ENCODE results near the gene RHOB.
"Not testable (repeated sequence)": the region's sequence is repeated elsewhere in the genome, so short reads cannot be mapped to it uniquely, and the experiment has no call there.

RHOB gene

DNA sequence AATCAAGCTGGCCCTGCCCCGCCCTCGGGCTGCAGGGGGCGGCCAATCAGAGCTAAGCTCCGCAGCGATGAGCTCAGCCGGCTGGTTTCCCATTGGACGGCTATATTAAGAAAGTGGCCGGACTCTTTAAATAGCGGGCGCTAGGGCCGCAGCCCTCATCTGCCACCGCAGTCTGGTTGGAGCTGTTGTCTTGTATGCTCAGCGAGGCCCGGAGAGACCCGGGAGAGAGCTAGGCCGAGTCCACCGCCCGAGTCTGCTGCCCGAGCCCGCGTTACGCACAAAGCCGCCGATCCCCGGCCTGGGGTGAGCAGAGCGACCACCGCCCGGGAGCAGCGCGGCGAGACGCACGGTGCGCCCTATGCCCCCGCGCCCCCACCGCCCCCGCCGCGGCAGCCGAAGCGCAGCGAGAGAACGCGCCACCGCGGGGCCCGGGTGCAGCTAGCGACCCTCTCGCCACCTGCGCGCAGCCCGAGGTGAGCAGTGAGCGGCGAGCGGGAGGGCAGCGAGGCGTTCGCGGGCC lies at the start of gene RHOB:
TSS of gene RHOB (plus strand) at position 158 of the 520 bp plus-strand sequence. CDS start 392 bp downstream, outside the sequence.
- DNase-seq = peak; percentile 96 to 97

DNA sequence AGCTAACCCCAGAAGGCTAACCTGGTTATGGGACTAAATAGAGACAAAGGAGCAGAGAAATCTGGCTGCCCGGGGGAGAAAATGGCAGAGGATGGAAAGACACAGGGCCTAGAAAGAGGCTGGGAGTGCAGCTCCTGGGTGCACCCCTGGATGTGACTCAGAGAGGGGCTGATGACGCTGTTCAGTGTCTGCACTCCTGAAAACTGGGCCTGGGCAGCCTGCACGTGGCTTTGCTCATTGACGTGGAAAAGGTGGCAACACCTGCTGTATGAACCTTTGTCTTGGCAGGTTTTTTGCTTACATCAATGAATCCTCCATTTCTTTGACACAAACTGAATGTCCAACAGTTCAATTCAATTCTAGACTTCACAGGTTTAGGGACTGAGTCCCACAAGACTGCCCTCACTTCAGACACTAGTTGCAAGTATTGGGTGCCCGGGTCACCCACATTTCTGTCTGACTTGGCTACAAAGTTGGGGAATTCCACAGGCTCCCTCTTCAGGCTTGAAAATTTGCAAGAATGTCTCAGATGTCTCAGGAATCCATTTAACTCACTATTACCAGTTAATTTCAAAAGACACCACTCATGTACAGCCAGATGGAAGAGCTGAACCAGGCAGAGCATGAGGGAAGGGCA lies 48.9 kb upstream of the RHOB start:
- DNase-seq = no peak

DNA sequence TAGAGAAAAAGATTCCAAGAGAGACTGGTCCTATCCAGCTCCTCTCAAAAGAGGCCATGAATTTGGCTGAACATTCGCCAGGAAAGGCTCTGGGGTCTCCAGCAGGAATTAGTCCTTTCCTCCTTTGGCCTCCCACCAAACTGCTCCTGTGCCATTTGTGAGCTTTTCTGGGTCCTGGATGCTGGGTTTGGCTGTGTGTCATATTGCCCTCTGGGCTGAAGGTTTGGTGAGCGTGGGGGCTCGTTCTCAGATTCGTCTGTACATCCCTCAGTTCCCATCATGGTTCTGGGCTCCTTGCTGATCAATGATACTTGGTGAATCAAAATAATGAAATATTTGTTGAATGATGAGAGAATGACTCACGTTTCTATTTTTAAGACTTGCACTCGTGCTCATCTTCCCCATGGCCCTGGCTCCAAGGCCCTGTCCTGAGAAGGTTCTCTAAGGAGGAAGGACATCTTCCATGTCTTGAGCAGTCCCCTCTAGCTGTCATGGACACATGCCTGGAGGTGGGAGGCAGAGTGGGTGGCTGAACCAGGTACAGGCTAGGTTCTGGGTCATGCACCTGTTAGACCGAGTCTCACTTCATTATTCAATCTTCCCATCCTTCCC lies 47.8 kb upstream of the RHOB start:
- DNase-seq = no peak

DNA sequence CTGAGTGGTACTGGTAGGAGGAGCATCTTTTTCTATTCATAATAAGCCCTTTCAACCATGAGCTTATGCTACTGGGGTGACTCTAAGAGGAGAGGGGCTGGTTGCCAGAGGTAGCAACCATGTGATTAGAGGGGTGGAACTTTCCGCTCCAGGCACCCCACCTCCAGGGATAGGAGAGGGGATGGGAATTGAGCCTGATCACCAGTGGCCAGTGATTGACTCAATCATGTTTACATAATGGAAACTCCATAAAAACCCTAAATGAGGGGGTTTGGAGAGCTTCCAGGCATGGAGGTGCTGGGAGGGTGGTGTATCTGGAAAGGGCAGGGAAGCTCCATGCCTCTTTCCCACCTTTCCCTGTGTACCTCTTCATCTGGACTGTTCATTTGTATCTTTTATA lies 46.6 kb upstream of the RHOB start:
- no peak for DNase-seq

DNA sequence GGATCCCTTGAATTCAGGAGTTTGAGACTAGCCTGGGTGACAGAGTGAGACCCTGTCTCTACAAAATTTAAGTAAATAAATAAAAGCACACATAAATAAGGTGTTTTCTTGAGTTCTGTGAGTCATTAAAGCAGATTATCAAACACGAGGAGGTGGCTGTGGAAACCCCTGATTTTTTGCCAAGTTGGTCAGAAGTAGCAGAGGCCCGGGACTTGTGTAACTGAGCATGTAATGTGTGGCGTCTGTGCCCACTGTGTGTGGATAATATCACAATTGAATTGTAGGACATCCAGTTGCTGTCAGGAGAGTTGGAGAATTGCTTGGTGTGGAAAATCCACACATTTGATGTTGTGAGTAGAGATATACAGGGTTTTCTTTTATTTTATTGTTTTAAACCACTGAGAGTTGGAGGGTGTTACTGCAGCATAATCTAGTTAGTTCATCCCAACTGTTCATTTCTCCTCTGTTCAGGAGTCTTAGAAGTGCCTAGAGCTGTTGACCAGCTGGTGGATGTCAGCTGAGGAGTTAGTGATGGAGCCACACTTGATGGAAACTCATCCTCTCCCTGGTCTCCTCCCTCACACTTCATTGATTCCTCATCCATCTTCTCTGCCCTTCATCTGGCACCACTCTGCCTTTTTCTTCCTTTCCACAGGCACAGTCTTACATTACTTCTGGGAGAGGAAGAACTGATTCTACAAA lies 45.9 kb upstream of the RHOB start:
- DNase-seq = no peak

DNA sequence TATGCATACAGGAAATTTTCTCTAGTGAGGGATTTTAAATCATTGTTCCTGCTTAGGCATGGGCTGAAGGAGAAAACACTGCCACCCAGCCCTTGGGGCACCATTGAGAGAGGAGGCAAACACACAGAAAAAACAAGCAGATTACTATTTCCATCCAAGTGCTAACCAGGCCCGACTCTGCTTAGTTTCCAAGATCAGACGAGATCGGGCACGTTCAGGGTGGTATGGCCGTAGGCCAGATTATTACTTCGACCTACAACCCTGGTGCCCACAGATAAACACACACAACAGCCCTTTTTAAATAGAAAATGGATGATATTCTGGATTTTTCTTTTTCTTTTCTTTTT lies 45.4 kb upstream of the RHOB start:
- DNase-seq = no peak

DNA sequence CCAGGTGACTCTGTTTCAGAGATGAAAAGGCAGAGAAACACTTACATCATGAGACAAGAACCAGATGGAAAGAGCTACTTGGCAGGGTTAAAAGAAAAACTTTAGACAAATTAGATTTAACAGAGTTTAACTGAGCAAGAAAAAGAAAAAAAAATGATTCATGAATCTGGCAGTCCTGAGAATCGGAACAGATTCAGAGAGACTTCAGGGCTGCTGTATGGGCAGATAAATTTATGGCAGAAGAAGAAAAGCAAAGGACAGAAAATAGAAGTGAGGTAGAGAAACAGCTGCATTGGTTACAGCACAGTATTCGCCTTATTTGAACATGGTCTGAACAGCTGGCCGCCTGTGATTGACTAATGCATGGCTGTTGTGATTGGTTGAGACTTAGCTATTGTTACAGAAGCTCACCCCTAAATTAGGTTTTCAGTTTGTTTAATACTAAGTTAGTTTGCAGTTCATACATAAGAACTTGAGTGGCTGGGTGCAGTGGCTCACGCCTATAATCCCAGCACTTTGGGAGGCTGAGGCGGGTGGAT lies 43.0 kb upstream of the RHOB start:
- DNase-seq = no peak

DNA sequence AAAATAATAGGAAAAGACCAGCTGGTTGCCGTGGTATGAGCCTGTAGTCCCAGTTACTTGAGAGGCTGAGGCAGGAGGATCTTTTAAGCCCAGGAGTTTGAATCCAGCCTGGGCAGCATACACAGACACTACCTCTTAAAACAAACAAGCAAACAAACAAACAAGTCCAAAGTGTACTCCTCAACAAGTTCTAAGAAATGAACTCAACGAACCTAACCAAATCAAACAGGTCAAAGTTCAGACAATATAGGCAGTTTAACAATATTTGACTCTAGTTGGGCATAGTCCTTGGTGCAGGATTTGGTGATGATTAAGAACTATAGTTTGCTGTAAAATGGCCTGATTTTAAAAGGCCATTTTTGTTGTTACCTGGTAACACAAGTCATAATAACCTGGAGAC lies 41.9 kb upstream of the RHOB start:
- no peak for DNase-seq

DNA sequence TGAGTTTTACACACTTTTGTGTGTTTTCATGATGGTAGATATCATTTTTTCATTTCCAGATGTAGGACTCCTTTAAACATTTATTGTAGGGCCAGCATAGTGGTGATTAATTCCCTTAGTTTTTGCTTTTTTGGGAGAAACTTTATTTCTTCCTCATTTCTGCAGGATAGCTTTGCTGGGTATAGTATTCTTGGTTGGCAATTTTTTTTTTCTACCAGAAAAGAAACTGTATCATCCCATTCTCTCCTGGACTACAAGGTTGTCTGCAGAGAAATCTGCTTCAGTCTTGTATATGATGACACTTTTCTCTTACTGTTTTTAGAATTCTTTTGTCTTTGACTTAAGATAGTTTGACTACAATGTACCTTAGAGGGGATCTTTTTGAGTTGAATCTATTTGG lies 37.8 kb upstream of the RHOB start:
- no peak for DNase-seq

DNA sequence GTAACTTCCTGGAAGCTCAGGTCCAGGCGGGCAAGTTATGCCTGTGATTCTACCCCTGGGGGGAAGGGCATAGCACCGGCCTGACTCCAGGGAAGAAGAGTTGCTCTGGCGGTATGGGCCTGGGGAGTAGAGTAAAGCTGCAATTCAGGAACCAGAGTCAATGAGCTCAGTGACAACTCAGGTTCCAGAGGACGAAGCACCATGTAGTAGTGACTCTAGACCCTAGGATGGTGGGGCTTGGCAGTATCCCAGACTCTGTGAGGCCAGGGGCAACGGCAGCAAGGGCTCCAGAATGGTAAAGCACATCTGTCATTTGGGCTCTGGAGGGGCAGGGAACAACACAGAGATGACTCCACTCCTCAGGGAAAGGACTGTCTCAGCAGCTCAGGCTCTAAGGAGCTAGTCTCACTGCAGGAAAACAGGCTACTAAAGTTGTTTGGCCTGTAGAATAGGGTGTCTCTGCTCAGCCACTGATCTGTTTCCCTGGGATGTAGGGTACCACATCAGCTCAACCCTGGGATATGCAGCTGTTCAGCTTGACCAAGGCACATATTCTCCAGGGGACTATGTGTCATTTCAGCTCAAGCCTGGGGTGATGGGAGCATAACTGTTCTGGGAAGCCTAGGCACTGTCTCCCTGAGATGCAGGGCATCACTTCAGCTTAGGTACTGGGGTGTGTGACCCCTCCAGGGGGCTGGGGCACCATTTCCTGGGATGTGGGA lies 36.2 kb upstream of the RHOB start:
- no peak for DNase-seq

DNA sequence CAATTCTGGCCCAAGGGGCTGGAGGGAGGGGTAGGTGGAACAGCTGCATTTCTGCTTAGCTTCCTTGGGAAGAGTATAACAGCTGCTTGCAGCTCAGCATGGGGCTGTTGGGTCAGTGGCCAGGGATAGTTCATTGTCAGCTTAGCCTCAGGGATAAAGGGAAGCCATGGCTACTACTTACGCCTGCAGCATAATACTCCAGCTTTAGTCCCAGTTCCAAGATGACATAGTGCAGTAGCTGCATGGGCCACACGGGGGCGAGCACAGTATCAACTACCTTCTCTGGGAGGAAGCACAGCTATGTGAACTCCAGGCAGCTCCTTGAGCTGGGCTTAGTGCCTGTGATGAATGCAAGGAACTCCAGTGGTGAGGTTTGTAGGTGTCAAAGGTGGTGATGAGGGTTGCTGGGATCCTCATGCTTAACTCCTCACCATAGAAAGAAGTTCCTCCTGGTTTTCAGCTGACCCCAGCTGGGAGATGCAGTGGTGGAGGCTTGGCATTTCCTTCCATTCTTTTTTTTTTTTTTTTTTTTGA lies 35.4 kb upstream of the RHOB start:
- DNase-seq = peak; percentile 74 to 78

DNA sequence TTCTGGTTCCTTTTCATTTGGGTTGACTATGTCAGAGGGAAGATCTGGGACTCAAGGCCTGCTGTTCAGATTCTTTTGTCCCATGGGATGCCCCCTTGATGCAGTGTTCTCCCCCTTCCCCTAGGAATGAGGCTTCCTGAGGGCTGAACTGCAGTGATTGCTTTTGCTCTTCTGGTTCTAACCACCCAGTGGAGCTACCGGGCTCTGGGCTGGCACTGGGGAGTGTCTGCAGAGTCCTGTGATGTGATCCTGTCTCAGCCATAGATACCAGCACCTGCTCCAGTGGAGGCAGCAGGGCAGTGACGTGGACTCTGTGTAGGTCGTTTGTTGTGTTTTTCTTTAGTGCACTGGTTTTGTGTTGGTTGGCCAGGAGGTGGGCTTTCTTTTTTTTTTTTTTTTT lies 32.1 kb upstream of the RHOB start:
- DNase-seq = no peak

DNA sequence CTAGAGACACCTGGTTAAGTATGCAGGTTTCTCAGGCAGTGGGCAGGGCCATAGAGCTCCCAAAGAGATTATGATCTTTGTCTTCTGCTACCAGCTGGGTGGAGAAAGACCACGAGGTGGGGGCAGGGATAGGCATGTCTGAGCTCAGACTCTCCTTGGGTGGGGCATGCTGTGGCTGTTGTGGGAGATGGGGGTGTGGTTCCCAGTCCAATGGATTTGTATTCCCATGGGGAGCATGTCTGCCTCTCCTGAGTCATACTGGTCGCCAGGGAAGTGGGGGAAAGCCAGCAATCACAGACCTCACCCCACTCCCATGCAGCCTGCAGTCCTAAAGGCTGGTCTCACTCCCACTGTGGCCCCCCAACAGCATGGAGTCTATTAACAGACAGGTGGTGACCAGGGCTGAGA lies 31.4 kb upstream of the RHOB start:
- no peak for DNase-seq

DNA sequence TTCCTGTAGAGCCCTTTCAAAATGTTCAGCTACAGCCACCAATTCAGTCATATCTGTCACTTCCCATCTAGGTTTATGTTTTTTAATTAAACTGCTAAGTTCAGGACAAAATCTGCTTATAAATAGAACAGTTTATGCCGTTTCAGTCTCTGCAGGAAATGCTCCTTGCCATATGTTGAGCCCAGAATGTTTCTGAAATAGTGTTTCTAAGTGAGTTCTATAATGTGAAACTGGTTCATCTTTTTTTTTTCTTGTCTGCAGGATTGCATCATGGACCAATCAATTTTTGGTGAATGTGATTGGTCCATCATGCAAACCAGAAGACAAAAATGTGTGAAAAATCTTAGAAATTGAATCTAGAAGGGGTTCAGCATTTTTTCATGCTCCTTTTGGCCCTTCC lies 30.2 kb upstream of the RHOB start:
- DNase-seq = no peak

DNA sequence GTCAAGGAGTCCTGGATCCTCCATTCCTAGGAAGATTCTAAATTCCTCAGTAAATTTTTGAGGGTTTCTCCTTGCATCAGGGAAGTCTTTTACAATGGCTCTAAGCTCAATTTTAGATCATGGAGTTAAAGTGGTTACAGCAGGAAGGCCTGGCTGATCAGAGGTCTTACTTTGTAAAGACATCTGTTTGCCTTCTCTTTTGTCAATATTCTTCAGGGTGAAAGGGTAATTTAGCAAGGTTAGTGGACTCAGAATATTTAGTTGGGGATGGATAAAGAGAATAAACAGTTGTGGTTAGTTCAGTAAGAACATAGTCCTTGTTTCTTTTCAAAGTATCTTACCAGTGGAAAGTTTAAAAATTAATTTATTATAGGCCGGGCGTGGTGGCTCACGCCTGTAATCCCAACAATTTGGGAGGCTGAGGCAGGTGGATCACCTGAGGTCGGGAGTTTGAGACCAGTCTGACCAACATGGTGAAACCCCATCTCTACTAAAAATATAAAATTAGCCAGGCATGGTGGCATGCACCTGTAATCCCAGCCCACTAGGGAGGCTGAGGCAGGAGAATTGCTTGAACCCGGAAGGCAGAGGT lies 29.5 kb upstream of the RHOB start:
- not testable (repeated sequence) for DNase-seq

DNA sequence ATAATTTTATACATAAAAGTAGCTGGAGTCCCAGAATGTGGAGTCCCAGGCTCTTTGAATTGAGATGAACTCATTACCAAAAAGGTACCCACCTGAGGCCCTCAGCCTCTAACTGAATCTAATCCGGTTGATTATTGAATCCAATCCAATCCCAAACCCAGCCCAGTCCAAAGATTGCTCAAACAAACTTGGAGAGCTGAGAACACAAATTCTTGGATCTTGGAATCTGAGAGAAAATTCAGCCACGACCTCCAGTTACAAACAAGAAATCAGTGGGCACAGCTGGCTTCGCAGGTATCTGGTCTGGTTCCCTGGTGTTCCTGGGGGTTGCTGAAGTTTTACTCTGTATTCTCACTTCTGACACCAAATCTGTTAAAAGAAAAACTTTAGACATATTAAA lies 28.4 kb upstream of the RHOB start:
- DNase-seq = no peak

DNA sequence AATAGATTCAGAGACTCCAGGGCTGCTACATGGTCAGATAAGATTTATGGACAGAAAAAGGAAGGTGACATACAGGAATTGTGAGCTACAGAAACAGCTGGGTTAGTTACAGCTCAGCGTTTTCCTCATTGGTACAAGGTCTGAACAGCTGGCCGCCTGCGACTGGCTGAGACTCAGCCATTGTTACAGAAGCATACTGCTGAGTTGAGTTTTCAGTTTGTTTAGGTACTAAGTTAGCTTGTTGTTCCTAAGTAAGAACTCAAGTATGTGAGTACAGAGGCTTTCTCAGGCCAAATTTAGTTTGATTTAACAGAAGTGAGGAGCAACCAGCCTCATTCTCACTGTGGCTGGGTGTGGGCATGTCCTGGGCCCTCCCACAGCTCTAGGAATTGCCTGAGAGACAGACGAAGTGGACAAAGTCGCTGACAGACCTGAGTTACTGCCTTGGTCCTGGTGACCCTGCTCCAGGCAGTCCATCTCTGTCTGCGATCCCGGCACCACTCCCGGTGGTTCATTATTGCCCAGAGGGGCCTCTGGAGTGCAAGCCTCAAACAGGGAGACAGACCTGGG lies 27.8 kb upstream of the RHOB start:
- DNase-seq = no peak

DNA sequence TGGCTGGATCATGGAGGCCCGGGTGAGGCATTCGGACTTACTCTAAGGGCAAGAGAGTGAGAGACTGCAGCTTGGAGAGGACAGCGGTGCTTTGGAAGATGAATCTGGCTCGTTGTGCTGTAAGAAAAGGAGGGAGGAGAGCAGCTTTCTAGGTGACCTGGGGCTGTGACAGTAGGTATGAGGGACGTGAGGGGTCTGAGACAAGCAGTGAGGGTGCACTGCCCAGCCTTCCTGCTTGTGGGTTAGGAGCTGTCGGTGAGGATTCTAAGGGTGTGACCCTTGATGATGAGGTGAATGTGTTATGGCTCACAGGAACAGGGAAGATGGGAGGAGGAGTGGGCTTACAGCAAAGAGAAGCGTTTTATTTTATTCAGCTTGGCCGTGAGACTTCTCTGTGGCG lies 27.1 kb upstream of the RHOB start:
- DNase-seq = no peak

DNA sequence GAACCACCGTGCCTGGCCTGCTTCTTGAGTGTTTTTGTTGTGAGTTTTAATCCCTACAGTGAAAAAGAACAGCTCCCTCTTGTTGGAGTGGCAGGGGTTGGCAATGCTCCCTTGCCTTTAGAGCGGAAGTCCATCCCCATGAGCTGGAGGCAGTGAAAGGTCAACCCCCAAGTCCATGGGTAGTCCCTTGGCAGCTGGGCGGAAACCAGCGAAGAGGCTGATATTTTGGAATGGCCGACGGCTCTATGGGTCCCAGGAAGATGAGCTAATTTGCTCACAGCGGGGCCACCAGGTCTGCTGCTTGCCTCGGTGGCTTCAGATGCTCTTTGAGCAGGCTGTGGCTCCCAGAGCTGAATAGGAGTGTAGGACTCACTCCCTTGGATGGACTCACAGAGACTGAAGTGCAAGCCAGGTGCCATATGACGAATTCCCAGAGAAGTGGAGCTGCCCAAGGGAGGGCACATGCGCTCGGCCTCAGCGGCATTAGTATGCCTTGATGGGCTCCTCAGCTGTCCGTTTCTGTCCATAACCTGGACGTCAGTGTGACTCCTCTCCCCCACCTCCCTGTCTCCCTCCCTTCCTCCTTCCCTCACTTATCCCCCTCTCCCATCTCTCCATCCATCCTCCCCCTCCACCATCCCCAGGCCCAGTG lies 25.4 kb upstream of the RHOB start:
- no peak for DNase-seq

DNA sequence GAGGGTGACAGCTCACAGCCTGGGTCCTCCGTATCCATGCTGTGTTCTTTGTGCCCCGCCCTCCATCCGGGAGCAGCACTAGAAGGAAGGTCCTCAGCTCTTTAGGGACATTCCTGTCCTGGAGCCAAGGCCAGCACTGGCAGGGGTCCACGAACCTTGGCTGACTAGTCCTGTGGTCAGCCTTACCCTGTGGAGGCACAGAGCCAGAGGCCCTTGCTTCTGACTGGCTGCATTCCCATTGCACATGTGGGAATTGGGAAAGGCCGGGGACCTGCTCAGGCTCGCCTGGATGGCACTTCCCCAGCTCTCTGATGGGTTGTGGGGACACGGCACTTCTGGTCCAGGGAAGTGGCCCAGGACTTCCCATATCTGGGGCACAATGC lies 24.9 kb upstream of the RHOB start:
- DNase-seq = no peak

DNA sequence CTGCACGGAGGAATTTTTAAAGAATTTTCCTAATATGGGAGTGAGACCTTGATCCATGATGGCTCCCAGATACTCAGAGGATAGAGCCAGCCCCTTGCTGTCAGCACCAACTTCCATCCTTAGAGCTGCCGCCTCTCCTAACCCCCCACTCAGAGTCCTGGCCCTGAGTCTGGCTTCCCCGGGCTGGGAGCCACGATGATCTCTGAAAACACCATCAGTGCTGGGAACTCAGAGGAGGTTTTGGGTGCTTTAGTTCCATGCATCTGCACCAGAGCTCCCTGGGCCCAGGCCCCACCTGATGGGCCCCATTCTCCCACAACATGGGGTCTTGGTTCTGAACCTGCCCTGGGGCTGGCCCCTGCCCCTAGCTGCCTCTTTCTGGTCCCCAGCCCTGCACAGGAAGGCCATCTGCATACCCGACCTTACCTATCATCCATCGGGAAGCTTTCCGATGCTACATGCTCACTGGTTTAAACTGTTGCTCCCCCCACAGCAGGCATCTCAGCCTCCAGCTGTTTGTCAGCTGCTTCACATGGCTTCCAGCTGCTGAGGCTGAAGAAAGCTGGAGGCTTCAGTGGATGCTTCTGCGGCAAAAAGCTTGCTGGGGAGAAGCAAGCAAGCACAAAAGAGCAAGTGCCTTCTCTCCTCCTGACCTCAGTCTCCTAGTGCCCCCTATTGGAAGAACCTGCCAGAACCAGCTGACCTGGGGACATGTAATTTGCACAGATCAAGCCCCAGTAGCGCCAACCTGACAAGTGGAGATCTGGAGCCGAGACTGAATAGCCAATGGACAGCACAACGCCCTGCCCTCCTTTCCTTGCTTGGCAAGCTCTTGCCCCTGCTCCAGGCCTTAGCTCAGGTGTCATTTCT lies 24.2 kb upstream of the RHOB start:
- DNase-seq = no peak
